GM21619 (cell line): Measurements from ENCODE around the gene SH3RF3.

Experiments
- ATAC-seq: cut with Tn5 transposase; IDR thresholded peaks from one replicate; pipeline ENCODE4 v1.9.1; 2021; ENCODE audit not compliant: unreplicated experiment

SH3RF3 gene

DNA sequence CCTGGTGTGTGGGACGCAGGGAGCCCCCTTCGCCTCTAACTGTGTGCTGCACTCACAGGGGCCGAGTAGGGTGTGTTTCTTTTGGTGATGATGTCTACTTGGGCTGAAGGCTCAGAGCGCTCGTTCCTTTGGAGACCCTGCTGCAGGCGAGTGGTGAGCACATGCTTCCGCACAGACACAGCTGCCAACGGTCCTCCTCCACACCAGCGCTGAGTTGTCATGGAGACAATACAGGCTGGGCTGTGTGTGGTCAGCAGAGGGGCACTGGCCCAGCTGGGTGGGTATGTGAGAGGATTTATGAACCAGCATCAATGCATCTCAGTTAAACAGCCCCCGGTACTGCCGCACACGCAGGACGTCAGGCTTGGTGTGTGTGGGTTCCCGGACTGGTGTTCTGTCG lies 143.5 kb downstream of the SH3RF3 start:
- no peak for ATAC-seq

GRCh38 chr2:109275120-109276012 lies 146.4 kb downstream of the SH3RF3 start:
- ATAC-seq = no peak

GRCh38 chr2:109277406-109277805 lies 148.4 kb downstream of the SH3RF3 start:
- ATAC-seq = no peak

DNA sequence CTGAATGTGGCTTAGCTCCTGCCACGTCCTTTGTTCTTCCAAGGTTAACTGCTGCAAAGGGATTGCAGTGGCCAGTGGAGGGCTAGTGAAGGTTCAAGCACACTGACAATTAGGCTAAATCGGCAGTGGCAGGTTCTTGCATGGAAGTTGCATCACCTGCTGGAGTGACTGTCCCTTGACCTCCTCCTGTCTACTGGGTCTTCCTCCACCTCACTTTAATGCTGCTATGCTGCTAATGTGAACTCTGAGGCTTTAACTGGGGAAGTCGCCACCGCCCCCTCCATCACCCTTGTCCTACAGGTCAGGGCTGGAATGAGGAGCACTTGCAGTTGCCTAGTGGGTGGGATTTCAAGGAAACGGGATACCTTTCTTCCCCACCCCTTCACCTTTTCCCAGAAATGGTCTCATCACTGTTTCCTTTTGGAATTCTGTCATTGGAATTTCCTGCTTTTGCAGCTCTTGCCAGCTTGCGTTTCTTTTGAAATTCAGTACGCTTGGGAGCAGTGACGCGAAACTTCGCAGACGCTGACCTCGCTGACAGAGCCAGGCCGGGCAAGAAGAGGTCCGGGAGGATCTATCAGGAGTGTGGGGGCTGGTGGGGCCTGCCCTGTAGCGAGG lies 150.3 kb downstream of the SH3RF3 start:
- no peak for ATAC-seq

- no peak for ATAC-seq
These were observed 151.8 kb downstream of the SH3RF3 start for GRCh38 chr2:109280804-109281203.

GRCh38 chr2:109282360-109282759 lies 153.4 kb downstream of the SH3RF3 start:
- ATAC-seq = no peak

- ATAC-seq = no peak
These were observed 153.9 kb downstream of the SH3RF3 start for GRCh38 chr2:109282865-109283264.

- no peak for ATAC-seq
These were observed 155.8 kb downstream of the SH3RF3 start for GRCh38 chr2:109284826-109285225.

GRCh38 chr2:109285244-109285651 lies 156.2 kb downstream of the SH3RF3 start:
- no peak for ATAC-seq

GRCh38 chr2:109287413-109287812 lies 158.4 kb downstream of the SH3RF3 start:
- ATAC-seq = no peak

GRCh38 chr2:109287838-109288237 lies 158.8 kb downstream of the SH3RF3 start:
- no peak for ATAC-seq

DNA sequence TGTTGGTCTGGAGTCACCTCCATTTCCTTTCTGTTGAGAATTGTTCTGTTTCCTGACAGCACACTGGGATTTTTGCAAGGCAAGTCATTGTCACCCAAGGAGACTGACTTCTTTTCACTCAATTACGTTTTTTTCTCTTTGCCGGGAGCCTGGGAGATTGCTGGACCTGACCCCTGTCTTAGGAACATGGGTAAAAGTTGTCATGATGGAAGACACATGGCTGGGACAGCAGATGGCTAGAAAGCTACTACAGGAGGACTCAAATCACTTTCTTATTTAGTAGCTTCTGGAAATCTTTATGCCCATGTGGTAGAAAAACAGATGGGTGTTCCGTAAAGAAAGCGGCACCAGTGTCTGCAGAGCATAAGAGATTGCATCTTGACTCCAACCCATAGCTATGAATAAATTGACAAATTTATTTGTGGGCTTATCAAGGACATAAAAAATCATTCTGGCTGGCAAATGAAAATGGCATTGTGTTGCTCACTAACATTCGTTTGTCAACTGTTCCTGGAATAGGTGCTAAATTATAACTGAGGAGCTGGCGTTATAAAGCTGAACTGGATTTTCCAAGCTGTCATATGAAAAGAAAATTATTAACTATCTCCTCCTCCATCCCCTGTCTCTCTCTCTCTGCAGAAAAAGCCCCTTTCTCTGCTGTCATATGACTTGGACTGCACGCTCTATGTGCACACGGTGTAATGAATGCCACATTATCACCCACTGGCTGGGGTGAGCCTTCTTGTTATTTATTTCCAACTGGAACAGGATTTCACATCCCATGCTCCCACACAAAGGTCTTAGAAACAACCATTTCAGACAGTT lies 159.8 kb downstream of the SH3RF3 start:
- ATAC-seq = no peak

DNA sequence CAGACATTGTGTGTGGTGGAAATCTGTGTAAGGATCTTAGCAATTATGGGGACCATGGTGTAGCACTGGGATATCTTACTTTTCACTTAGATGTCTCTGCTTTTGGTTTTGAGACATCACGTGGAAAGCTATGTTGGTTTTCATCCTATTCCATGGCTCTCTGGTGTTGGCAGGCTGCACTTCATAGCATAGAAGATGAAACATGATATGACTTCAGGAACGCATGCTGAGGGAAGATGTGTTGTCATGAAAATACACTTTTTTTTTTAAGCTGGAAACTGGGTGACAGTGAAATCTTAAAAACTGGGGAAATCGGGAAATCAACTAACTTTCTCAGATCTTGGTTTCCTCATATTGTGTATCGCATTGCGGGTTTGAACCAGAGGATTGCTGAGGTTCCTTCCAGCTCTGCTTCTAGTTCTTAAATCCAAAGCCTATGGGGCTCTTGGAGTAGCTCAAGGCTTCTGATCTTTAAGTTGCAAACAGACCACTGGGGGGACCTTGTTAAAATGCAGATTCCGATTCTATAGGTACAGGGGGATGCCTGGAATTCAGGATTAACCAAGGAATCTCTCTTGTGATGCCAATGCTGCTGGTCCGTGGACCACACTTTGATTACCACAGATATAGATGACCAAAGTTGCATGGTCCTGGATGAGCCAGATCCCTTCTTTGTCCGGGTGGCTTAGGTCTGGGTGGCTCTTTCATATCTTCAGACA lies 160.7 kb downstream of the SH3RF3 start:
- no peak for ATAC-seq

DNA sequence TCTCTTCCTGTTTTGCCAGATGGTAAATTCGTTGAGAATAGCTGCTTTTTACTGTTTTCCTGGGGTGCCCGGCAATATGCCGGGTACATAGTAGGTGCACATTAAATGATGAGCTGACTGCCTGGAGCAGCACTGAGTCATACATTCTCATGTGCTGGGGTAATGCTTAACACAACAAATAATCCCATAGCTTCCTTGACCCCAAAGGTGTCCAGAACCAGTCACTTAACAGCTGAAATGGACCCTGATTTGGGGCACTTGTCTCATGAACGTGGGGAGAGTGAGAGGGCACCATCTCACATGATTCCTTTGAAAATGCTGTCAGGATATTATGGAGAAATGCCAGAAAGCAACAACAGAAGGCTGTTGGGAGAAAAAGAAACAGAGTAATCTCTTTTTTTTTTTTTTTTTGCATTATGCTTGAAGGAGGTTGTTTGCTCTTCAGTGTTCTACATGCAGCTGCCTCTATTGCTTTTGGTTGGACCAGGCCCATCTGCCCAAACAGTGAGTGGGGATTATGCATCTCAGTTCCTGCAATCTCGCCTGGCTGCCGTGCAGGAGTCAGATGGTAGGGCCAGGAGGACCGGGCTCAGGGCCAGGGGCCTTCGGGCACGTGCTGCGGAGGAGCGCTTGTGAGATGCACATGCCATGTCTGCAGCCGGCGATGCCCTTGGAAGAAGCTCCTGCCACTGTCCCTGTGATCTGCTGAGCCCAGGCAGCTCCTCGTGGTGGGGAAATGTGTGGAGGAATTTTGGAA lies 162.1 kb downstream of the SH3RF3 start:
- no peak for ATAC-seq

GRCh38 chr2:109292386-109292785 lies 163.4 kb downstream of the SH3RF3 start:
- ATAC-seq = no peak

DNA sequence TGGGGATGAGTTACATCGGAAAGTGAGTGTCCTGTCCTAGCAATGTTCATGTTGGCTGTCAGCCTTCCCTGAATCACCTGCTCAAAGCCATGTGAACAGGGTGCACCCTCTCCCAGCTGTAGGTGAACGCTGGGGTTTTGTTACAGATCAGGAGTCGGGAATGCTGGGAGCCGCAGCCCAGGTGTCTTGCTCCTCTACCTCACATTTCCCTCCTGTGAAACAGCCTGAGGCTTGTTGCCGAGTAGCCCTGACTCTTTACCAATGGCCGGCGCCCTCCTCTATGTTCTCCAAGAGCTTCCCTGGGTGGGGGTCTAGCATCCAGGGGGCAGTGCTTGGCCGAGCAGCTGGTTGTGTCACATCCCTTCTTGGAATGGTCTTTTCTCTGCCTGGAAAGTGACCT lies 164.7 kb downstream of the SH3RF3 start:
- no peak for ATAC-seq

- no peak for ATAC-seq
These were observed 165.5 kb downstream of the SH3RF3 start for GRCh38 chr2:109294523-109294922.

- no peak for ATAC-seq
These were observed 166.2 kb downstream of the SH3RF3 start for GRCh38 chr2:109295070-109295780.

DNA sequence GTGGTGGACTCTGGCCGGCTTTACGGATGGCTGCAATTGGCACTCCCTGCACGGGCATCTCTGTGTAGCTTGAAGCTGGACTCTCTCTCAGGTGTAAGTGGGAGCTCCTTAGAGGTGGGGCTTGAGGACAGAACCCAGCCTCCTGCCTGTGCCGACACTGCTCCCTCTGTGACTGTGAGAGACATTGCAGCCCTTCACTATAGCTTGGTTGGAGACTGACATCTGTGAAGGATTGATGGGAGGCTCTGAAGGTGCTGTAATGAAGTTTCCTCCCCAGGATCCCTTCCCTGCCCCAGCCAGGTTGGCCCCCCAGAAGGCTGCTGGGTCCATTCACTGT lies 166.7 kb downstream of the SH3RF3 start:
- no peak for ATAC-seq
